Vagina (tissue), 2 donors: ENCODE measurements around the gene ZNF831.

Experiments used
- CTCF ChIP-seq, 3 experiments: fragments of 450-650 bp in 2 of 3; fragments of 200-600 bp in 1 of 3; sonication (generic) in 1 of 3; IDR thresholded peaks; one replicate each; pipeline ENCODE4 v1.5.1; 2017 to 2019; ENCODE audit warnings: antibody characterized with exemption in 3 of 3, mild to moderate bottlenecking in 2 of 3, moderate library complexity in 2 of 3
- POLR2AphosphoS5 ChIP-seq, 2 donors: sonication (generic); formaldehyde crosslinking; IDR thresholded peaks; one replicate each; pipeline ENCODE4 v1.9.0; 2017; ENCODE audit warnings: antibody characterized with exemption in 2 of 2, mild to moderate bottlenecking in 2 of 2, low read depth in 1 of 2; ENCODE audit not compliant: insufficient read depth in 1 of 2

GRCh38 chr20:59164686-59165391 is 1.2 kb downstream of the ZNF831 start:
- TF ChIP-seq POLR2AphosphoS5 (IDR thresholded peaks at IDR 0.05; ENCODE audit: insufficient read depth in 1 of 2, low read depth in 1 of 2) (no peak), CTCF (IDR thresholded peaks at IDR 0.05) (no peak)
